ENCODE measurements around the gene ABRACL.
"Not testable (repeated sequence)": the region's sequence is repeated elsewhere in the genome, so short reads cannot be mapped to it uniquely, and the experiment has no call there.

Gene ABRACL, protein sequence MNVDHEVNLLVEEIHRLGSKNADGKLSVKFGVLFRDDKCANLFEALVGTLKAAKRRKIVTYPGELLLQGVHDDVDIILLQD

DNA sequence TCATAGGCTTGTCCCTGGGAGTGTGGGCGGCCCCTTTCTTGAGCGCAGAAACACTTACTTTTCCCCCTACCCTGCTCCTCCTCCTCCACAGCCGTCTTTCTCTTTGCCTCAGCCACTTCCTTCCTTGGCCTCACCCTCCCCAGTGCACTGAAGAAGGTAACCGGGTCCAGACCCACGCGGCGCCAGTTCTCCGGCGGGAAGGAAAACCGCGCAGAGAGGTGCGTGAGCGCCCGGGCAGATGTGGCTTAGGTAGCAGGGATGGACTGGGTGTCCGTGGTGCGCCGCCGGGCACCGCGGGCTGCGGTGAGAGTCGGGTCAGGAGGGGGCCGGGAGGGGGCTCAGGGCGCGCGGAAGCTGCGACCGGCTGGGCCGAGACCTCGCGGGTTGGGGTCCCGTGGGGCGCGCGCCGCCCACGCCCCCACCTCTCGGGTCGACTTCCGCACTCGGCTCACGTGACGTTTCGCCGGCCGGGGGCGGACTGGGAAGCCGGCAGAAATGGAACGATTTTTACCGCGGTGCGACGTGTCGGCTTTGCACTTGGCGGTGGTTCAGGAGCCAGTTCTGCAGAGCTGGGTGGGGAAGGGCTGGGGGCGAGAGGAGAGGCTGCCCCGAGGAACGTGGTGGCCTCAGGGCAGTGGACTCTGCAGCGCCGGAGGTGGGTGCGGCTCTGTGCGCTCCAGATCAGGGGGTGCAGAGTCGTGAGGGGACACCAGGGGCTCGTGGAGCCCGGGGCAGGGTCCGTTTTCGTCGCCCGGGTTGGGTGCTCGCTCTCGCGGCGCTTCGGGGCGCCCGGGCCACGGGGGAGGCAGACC lies at the start of gene ABRACL:
TSS of gene ABRACL (plus strand) at position 88 of the 812 bp plus-strand sequence. CDS start 5,416 bp downstream, outside the sequence.
- no peak for DNase-seq

- no peak for DNase-seq
Measured at GRCh38 chr6:138979365-138979764, 49.2 kb upstream of the ABRACL start.

GRCh38 chr6:138979813-138980668 lies 48.5 kb upstream of the ABRACL start:
- no peak for DNase-seq

DNA sequence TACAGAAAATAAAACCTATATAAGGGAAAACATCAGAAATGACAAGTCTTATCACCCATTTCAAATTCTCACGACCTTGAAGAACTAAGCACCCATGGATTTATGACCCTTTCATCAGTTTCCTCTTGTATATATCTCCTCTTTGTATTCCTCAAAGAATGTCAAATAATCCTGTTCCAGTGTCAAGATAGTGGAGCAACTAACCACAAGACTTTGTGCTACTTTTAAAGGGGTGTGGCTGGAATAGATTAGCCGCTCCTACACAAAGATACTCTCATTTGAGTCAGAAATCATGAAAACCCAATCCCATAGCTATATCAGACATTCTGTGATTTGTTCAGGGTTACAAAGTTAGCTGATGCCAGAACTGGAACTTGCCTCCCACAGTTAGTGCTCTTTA lies 47.1 kb upstream of the ABRACL start:
- DNase-seq = no peak

DNA sequence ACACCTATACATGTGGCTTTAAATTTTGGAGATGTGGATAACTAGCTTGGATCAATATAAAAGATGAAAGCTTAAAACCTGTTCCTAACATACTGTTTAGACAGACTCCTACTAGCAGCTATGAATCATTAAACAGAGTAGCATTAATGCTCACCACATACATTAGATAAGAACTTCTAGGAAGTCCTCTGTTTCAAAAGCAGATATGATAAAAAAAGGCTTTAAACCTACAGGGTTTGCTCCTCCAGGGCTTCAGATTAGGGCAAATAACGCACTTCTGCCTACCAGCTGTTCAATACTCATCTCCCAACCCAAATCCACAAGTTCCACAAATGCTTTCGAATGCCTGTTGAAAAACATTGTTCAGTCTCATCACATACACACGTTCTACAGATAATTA lies 42.0 kb upstream of the ABRACL start:
- DNase-seq = peak; percentile 3

- DNase-seq = peak; percentile 12
Measured at GRCh38 chr6:138987080-138987642, 41.4 kb upstream of the ABRACL start.

DNA sequence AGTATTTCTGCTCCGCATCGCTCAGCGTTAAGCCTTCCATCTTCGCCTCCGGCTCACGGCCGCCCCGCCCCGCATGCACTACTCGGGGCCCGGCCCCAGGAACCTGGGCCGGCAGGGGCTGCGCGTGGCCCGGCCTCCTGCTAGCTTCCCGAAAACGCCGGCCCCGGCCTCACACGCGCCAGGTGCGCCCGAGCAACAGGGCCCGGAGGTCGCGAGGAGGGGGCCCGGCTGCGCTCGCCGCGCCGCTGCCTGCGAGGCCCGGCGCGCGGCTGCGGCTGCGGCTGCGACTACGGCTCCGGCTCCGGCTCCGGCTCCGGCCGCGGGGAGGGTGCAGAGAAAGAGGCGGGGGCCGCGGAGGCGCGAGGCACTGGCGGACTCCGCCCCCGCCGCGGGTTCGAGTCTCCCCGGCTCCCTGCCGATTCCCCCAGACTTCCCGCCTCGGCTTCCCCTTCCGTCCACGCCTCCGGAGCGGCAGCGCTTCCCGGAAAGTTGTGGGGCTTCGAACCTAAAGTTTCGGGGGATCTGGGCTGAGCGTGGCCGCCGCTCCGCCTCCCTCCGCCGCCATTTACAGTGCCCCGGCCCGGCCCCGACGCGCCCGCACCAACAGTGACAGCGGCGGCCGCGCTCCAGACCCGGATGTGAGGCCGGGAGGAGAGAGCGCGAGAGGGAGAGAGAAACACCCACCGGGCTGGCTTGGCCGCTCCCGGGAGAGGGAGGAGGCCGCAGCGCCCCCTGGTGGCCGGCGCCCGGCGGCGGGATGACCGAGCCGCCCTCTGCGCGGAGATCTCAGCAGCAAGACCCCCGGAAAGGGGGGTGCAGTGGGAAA lies 40.7 kb upstream of the ABRACL start, which contains the start of gene REPS1:
TSS of gene REPS1 (minus strand) at position 611 of the 826 bp plus-strand sequence. CDS start at position 40, 571 bp downstream.
- peak; percentile 88 for DNase-seq

DNA sequence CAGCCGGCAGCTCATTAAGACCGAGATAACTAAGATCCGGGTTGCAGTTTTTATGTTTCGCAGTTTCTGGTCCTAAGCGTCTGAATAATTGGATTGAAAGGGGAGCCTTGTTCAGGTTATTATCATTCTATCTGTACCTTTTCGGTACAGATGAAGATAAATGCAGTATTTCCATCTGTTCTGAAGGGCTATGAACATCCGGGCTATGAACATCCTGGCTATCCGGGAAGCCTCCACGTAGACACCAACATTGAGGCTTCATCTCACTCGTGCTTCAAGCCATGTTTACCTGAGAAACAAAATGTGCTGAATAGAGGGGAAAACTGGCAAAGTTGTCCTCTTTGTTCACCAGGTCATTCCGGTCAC lies 40.1 kb upstream of the ABRACL start:
- no peak for DNase-seq

- DNase-seq = no peak
Measured at GRCh38 chr6:138989098-138989983, 39.2 kb upstream of the ABRACL start.

GRCh38 chr6:138991206-138991605 lies 37.3 kb upstream of the ABRACL start:
- DNase-seq = no peak

DNA sequence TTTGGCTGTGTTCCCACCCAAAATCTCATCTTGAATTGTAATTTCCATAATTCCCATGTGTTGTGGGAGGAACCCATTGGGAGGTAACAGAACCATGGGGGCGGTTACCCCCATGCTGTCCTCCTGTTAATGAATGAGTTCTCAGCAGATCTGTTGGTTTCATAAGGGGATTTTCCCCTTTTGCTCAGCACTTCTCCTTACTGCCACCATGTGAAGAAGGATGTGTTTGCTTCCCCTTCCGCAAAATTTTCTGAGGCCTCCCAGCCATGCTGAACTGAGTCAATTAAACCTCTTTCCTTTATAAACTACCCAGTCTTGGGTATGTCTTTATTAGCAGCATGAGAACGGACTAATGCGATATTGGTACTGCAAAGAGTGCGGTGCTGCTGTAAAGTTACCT lies 35.6 kb upstream of the ABRACL start:
- not testable (repeated sequence) for DNase-seq

- not testable (repeated sequence) for DNase-seq
Measured at GRCh38 chr6:138993410-138993809, 35.1 kb upstream of the ABRACL start.

- DNase-seq = no peak
Measured at GRCh38 chr6:138996524-138996923, 32.0 kb upstream of the ABRACL start.

- no peak for DNase-seq
Measured at GRCh38 chr6:138997136-138997535, 31.4 kb upstream of the ABRACL start.

GRCh38 chr6:138999949-139000725 lies 28.4 kb upstream of the ABRACL start:
- no peak for DNase-seq

- DNase-seq = no peak
Measured at GRCh38 chr6:139003751-139004150, 24.8 kb upstream of the ABRACL start.

DNA sequence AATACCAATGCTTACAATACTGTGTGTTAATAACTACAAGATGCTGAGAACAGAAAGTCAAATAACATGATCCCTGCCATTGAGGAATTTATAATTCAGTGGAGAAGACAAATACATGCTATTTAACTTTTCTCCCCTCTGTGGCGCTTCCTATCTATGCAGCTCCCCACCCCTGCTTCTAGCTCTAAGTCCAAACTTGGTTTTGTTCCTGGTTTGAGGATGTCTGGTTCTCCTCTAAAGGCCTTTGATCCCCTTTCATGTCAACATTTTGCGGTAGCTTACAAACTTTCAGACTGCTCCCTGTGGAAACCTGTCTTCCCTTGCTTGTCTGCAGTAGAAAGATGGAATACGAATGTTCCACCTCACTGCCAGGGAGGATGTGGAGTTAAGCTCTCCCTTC lies 22.1 kb upstream of the ABRACL start:
- DNase-seq = no peak

GRCh38 chr6:139007428-139007827 lies 21.1 kb upstream of the ABRACL start:
- no peak for DNase-seq

- DNase-seq = no peak
Measured at GRCh38 chr6:139008117-139008516, 20.4 kb upstream of the ABRACL start.

GRCh38 chr6:139010674-139011073 lies 17.9 kb upstream of the ABRACL start:
- DNase-seq = no peak

DNA sequence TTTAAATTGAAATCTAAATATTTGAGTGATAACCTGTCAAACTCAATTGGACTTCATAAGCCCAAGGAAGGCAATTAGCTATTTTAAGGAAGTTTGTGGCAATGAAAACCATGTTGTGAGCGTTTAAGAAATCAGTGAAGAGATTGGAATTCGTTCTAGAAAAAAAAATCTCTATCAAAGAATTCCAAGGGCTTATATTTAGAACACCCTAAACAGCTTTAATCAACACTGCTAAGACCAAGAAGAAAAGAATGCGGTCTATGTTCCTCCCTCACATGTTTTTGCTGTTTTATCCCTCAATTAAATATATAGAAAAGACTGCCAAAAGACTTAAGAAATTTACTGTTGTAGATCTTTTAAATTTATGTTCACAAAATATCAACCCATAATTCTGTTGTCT lies 16.6 kb upstream of the ABRACL start:
- no peak for DNase-seq
